ENCODE measurements around the gene PCCA.
A peak's percentile ranks its signal among the peaks of the same experiment; 100 is the strongest.

PCCA gene

GRCh38 chr13:100291624-100292023 is 202.7 kb downstream of the PCCA start:
- H3K9ac ChIP-seq (ENCODE audit: low read length): no peak overlapping the region
- no peak overlapping the region for H3K4me3 ChIP-seq (ENCODE audit: low read length)
- H3K9me3 ChIP-seq (ENCODE audit: control insufficient read depth, low read length): no peaks in the 10 kb centered on the region
- H3K4me1 ChIP-seq (ENCODE audit: control insufficient read depth, insufficient read depth, low read length): peaks cover 5% of the 10 kb centered on the region
- no peaks in the 10 kb centered on the region for H3K27me3 ChIP-seq (replicated peaks; ENCODE audit: control insufficient read depth, insufficient read depth, low read length)
- no peaks in the 10 kb centered on the region for H3K36me3 ChIP-seq (ENCODE audit: control insufficient read depth, insufficient read depth, low read length, severe bottlenecking)
- no peak for DNase-seq (ENCODE audit: low read depth)

GRCh38 chr13:100297413-100297812 is 208.5 kb downstream of the PCCA start:
- H3K27me3 ChIP-seq (replicated peaks; ENCODE audit: control insufficient read depth, insufficient read depth, low read length): no peaks in the 10 kb centered on the region
- H3K9ac ChIP-seq (ENCODE audit: low read length): no peak overlapping the region
- H3K4me3 ChIP-seq (ENCODE audit: low read length): no peak overlapping the region
- H3K36me3 ChIP-seq (ENCODE audit: control insufficient read depth, insufficient read depth, low read length, severe bottlenecking): peaks cover 5% of the 10 kb centered on the region
- no peak for DNase-seq (ENCODE audit: low read depth)
- H3K9me3 ChIP-seq (ENCODE audit: control insufficient read depth, low read length): no peaks in the 10 kb centered on the region
- H3K4me1 ChIP-seq (ENCODE audit: control insufficient read depth, insufficient read depth, low read length): peaks cover 5% of the 10 kb centered on the region

GRCh38 chr13:100298116-100298681 is 209.3 kb downstream of the PCCA start:
- Histone ChIP-seq H3K9ac (ENCODE audit: low read length) (no peak overlapping the region), H3K4me1 (ENCODE audit: control insufficient read depth, insufficient read depth, low read length) (peaks cover 5% of the 10 kb centered on the region), H3K9me3 (ENCODE audit: control insufficient read depth, low read length) (no peaks in the 10 kb centered on the region), H3K36me3 (ENCODE audit: control insufficient read depth, insufficient read depth, low read length, severe bottlenecking) (peaks cover 5% of the 10 kb centered on the region), H3K4me3 (ENCODE audit: low read length) (no peak overlapping the region), H3K27me3 (replicated peaks; ENCODE audit: control insufficient read depth, insufficient read depth, low read length) (no peaks in the 10 kb centered on the region)
- DNase-seq (ENCODE audit: low read depth): no peak

- H3K9me3 ChIP-seq (ENCODE audit: control insufficient read depth, low read length): no peaks in the 10 kb centered on the region
- DNase-seq (ENCODE audit: low read depth): no peak
These were observed 209.8 kb downstream of the PCCA start for GRCh38 chr13:100298691-100299090.

GRCh38 chr13:100300243-100300642 is 211.3 kb downstream of the PCCA start:
- Histone ChIP-seq H3K36me3 (ENCODE audit: control insufficient read depth, insufficient read depth, low read length, severe bottlenecking) (peaks cover 8% of the 10 kb centered on the region), H3K4me3 (ENCODE audit: low read length) (no peak overlapping the region)
- DNase-seq (ENCODE audit: low read depth): no peak

More at GRCh38 chr13:100298691-100299090, 209.8 kb downstream of the PCCA start:
- no peak overlapping the region for H3K9ac ChIP-seq (ENCODE audit: low read length)
- H3K4me1 ChIP-seq (ENCODE audit: control insufficient read depth, insufficient read depth, low read length): peaks cover 5% of the 10 kb centered on the region
- H3K4me3 ChIP-seq (ENCODE audit: low read length): no peak overlapping the region
- no peaks in the 10 kb centered on the region for H3K27me3 ChIP-seq (replicated peaks; ENCODE audit: control insufficient read depth, insufficient read depth, low read length)
- H3K36me3 ChIP-seq (ENCODE audit: control insufficient read depth, insufficient read depth, low read length, severe bottlenecking): peaks cover 5% of the 10 kb centered on the region

GRCh38 chr13:100300708-100301107 is 211.8 kb downstream of the PCCA start:
- Histone ChIP-seq H3K9me3 (ENCODE audit: control insufficient read depth, low read length) (no peaks in the 10 kb centered on the region), H3K4me3 (ENCODE audit: low read length) (no peak overlapping the region), H3K36me3 (ENCODE audit: control insufficient read depth, insufficient read depth, low read length, severe bottlenecking) (peaks cover 8% of the 10 kb centered on the region), H3K27me3 (replicated peaks; ENCODE audit: control insufficient read depth, insufficient read depth, low read length) (no peaks in the 10 kb centered on the region), H3K4me1 (ENCODE audit: control insufficient read depth, insufficient read depth, low read length) (peaks cover under 1% of the 10 kb centered on the region), H3K9ac (ENCODE audit: low read length) (no peak overlapping the region)
- DNase-seq (ENCODE audit: low read depth): no peak

More at GRCh38 chr13:100300243-100300642, 211.3 kb downstream of the PCCA start:
- Histone ChIP-seq H3K4me1 (ENCODE audit: control insufficient read depth, insufficient read depth, low read length) (peaks cover 5% of the 10 kb centered on the region), H3K9me3 (ENCODE audit: control insufficient read depth, low read length) (no peaks in the 10 kb centered on the region), H3K9ac (ENCODE audit: low read length) (no peak overlapping the region), H3K27me3 (replicated peaks; ENCODE audit: control insufficient read depth, insufficient read depth, low read length) (no peaks in the 10 kb centered on the region)

GRCh38 chr13:100301418-100301817 is 212.5 kb downstream of the PCCA start:
- no peak for DNase-seq (ENCODE audit: low read depth)
- no peak overlapping the region for H3K9ac ChIP-seq (ENCODE audit: low read length)
- H3K4me1 ChIP-seq (ENCODE audit: control insufficient read depth, insufficient read depth, low read length): no peaks in the 10 kb centered on the region
- peaks cover 8% of the 10 kb centered on the region for H3K36me3 ChIP-seq (ENCODE audit: control insufficient read depth, insufficient read depth, low read length, severe bottlenecking)
- no peaks in the 10 kb centered on the region for H3K9me3 ChIP-seq (ENCODE audit: control insufficient read depth, low read length)
- H3K27me3 ChIP-seq (replicated peaks; ENCODE audit: control insufficient read depth, insufficient read depth, low read length): no peaks in the 10 kb centered on the region
- H3K4me3 ChIP-seq (ENCODE audit: low read length): no peak overlapping the region

- H3K27me3 ChIP-seq (replicated peaks; ENCODE audit: control insufficient read depth, insufficient read depth, low read length): no peaks in the 10 kb centered on the region
These were observed 213.5 kb downstream of the PCCA start for GRCh38 chr13:100302391-100302790.

GRCh38 chr13:100304229-100304628 is 215.3 kb downstream of the PCCA start:
- Histone ChIP-seq H3K4me3 (ENCODE audit: low read length) (no peak overlapping the region), H3K9ac (ENCODE audit: low read length) (no peak overlapping the region), H3K27me3 (replicated peaks; ENCODE audit: control insufficient read depth, insufficient read depth, low read length) (no peaks in the 10 kb centered on the region), H3K9me3 (ENCODE audit: control insufficient read depth, low read length) (no peaks in the 10 kb centered on the region), H3K36me3 (ENCODE audit: control insufficient read depth, insufficient read depth, low read length, severe bottlenecking) (peaks cover 11% of the 10 kb centered on the region), H3K4me1 (ENCODE audit: control insufficient read depth, insufficient read depth, low read length) (no peaks in the 10 kb centered on the region)
- no peak for DNase-seq (ENCODE audit: low read depth)

More at GRCh38 chr13:100302391-100302790, 213.5 kb downstream of the PCCA start:
- peak; percentile 13 for DNase-seq (ENCODE audit: low read depth)
- Histone ChIP-seq H3K9ac (ENCODE audit: low read length) (no peak overlapping the region), H3K4me1 (ENCODE audit: control insufficient read depth, insufficient read depth, low read length) (no peaks in the 10 kb centered on the region), H3K9me3 (ENCODE audit: control insufficient read depth, low read length) (no peaks in the 10 kb centered on the region), H3K4me3 (ENCODE audit: low read length) (no peak overlapping the region), H3K36me3 (ENCODE audit: control insufficient read depth, insufficient read depth, low read length, severe bottlenecking) (peaks cover 8% of the 10 kb centered on the region)

- Histone ChIP-seq H3K9ac (ENCODE audit: low read length) (no peak overlapping the region), H3K4me1 (ENCODE audit: control insufficient read depth, insufficient read depth, low read length) (no peaks in the 10 kb centered on the region), H3K36me3 (ENCODE audit: control insufficient read depth, insufficient read depth, low read length, severe bottlenecking) (peaks cover 13% of the 10 kb centered on the region), H3K4me3 (ENCODE audit: low read length) (no peak overlapping the region), H3K9me3 (ENCODE audit: control insufficient read depth, low read length) (no peaks in the 10 kb centered on the region), H3K27me3 (replicated peaks; ENCODE audit: control insufficient read depth, insufficient read depth, low read length) (no peaks in the 10 kb centered on the region)
- no peak for DNase-seq (ENCODE audit: low read depth)
These were observed 216.5 kb downstream of the PCCA start for GRCh38 chr13:100305398-100305797.

GRCh38 chr13:100306030-100306429 is 217.1 kb downstream of the PCCA start:
- no peak for DNase-seq (ENCODE audit: low read depth)
- Histone ChIP-seq H3K9ac (ENCODE audit: low read length) (no peak overlapping the region), H3K4me1 (ENCODE audit: control insufficient read depth, insufficient read depth, low read length) (no peaks in the 10 kb centered on the region)

GRCh38 chr13:100306434-100306999 is 217.6 kb downstream of the PCCA start:
- Histone ChIP-seq H3K4me3 (ENCODE audit: low read length) (no peak overlapping the region), H3K9me3 (ENCODE audit: control insufficient read depth, low read length) (no peaks in the 10 kb centered on the region), H3K4me1 (ENCODE audit: control insufficient read depth, insufficient read depth, low read length) (no peaks in the 10 kb centered on the region), H3K36me3 (ENCODE audit: control insufficient read depth, insufficient read depth, low read length, severe bottlenecking) (peaks cover 13% of the 10 kb centered on the region), H3K27me3 (replicated peaks; ENCODE audit: control insufficient read depth, insufficient read depth, low read length) (no peaks in the 10 kb centered on the region), H3K9ac (ENCODE audit: low read length) (no peak overlapping the region)
- no peak for DNase-seq (ENCODE audit: low read depth)

More at GRCh38 chr13:100306030-100306429, 217.1 kb downstream of the PCCA start:
- no peak overlapping the region for H3K4me3 ChIP-seq (ENCODE audit: low read length)
- no peaks in the 10 kb centered on the region for H3K27me3 ChIP-seq (replicated peaks; ENCODE audit: control insufficient read depth, insufficient read depth, low read length)
- H3K9me3 ChIP-seq (ENCODE audit: control insufficient read depth, low read length): no peaks in the 10 kb centered on the region
- H3K36me3 ChIP-seq (ENCODE audit: control insufficient read depth, insufficient read depth, low read length, severe bottlenecking): peaks cover 13% of the 10 kb centered on the region
